GM12878 (cell line): ENCODE data around the gene PDK1. TPM values are rescaled to one million over a fixed set of nuclear protein-coding genes. Genes with fewer than 3 reads are reported as not detected.

ENCODE experiments used
- BRCA1 ChIP-seq: IDR thresholded peaks from 2 replicates; pipeline ENCODE4 v1.6.1; 2011; ENCODE audit warnings: low read depth, low read length, improper control_type of control experiment
- CBX3 ChIP-seq: fragments of 200-600 bp; sonication (generic); IDR thresholded peaks from 2 replicates; pipeline ENCODE4 v1.6.1; 2016; ENCODE audit warnings: low read depth, borderline replicate concordance
- E4F1 ChIP-seq: fragments of 450-650 bp; IDR thresholded peaks from 2 replicates; pipeline ENCODE4 v1.6.1; 2018; ENCODE audit warnings: borderline replicate concordance, mild to moderate bottlenecking; ENCODE audit not compliant: partially characterized antibody
- FOXK2 ChIP-seq: fragments of 450-650 bp; IDR thresholded peaks from 2 replicates; pipeline ENCODE4 v1.6.1; 2017; ENCODE audit warnings: mild to moderate bottlenecking, moderate library complexity
- HDAC2 ChIP-seq: fragments of 200-600 bp; sonication (generic); IDR thresholded peaks from 2 replicates; pipeline ENCODE4 v1.6.1; 2017
- MLLT1 ChIP-seq: fragments of 450-650 bp; IDR thresholded peaks from 2 replicates; pipeline ENCODE4 v1.6.1; 2016; ENCODE audit warnings: mild to moderate bottlenecking
- NBN ChIP-seq: fragments of 450-650 bp; IDR thresholded peaks from 2 replicates; pipeline ENCODE4 v1.6.1; 2016
- NFXL1 ChIP-seq: fragments of 450-650 bp; IDR thresholded peaks from 2 replicates; pipeline ENCODE4 v1.6.1; 2017; ENCODE audit warnings: antibody characterized with exemption, mild to moderate bottlenecking, borderline replicate concordance
- NFYA ChIP-seq: IDR thresholded peaks from 2 replicates; pipeline ENCODE4 v1.6.1; 2011; ENCODE audit warnings: low read depth, mild to moderate bottlenecking, low read length, improper control_type of control experiment, borderline replicate concordance
- NR2F1 ChIP-seq: fragments of 450-650 bp; conservative IDR thresholded peaks from 2 replicates; pipeline ENCODE4 v1.6.1; 2017; ENCODE audit warnings: mild to moderate bottlenecking
- STAT1 ChIP-seq: fragments of 450-650 bp; conservative IDR thresholded peaks from 2 replicates; pipeline ENCODE4 v1.6.1; 2014; ENCODE audit warnings: antibody characterized with exemption, mild to moderate bottlenecking
- ZBTB33 ChIP-seq: fragments of 450-650 bp; IDR thresholded peaks from 2 replicates; pipeline ENCODE4 v1.6.1; 2017; ENCODE audit warnings: mild to moderate bottlenecking
- ZNF687 ChIP-seq: fragments of 450-650 bp; IDR thresholded peaks from 2 replicates; pipeline ENCODE4 v1.6.1; 2017; ENCODE audit warnings: mild to moderate bottlenecking, moderate library complexity
- polyA plus RNA-seq, 11 experiments: library from polyadenylated mRNA; depleted of rRNA in 4 of 11; unstranded in 6 of 11; stranded (reverse) in 5 of 11; fragments of >200 nt; fragmentation: Nextera tagmentation in 4 of 11; fragmentation: Illumina TruSeq in 1 of 11; extraction: Ambion mirVana in 4 of 11; extraction: Trizol in 1 of 11; gene quantifications; 1 replicate in 1 of 11; 2 replicates in 10 of 11; pipeline versions ENCODE4 v1.2.1 to v1.2.3, GENCODE V29; 2011 to 2016; ENCODE audit warnings: inconsistent platforms in 2 of 11, missing spikeins in 2 of 11, low read depth in 1 of 11
- total RNA-seq, 4 experiments: library from RNA; depleted of rRNA in 3 of 4; stranded (reverse); fragments of >200 nt in 3 of 4; fragmentation: Illumina TruSeq in 1 of 4; extraction: Trizol in 1 of 4; gene quantifications; 2 replicates each; pipeline versions ENCODE4 v1.2.1 to v1.2.3, GENCODE V29; 2013 to 2021

PDK1 gene
- total and polyA plus RNA-seq, 10 of the 15 experiments (the other 5 are each of a cell fraction or from before 2014, with no cell fraction given), result 5.3 to 128 (median 17.1) TPM

GRCh38 chr2:172607379-172607928 is 51.6 kb downstream of the PDK1 start (continued):
- TF ChIP-seq FOXK2 (no peak), CBX3 (no peak), E4F1 (no peak), HDAC2 (no peak), ZBTB33 (no peak), MLLT1 (no peak), NFXL1 (no peak), STAT1 (no peak), NFYA (no peak), NR2F1 (no peak), ZNF687 (no peak), NBN (no peak), BRCA1 (no peak)
